LNCAP (cell line): ENCODE data around the gene DLEC1.

Source experiments
- TF ChIP-seq, protein P1 (sequence below): fragments of 450-650 bp; IDR thresholded peaks from 2 replicates; pipeline ENCODE4 v1.5.1; 2017; ENCODE audit warnings: mild to moderate bottlenecking

Gene DLEC1

DNA sequence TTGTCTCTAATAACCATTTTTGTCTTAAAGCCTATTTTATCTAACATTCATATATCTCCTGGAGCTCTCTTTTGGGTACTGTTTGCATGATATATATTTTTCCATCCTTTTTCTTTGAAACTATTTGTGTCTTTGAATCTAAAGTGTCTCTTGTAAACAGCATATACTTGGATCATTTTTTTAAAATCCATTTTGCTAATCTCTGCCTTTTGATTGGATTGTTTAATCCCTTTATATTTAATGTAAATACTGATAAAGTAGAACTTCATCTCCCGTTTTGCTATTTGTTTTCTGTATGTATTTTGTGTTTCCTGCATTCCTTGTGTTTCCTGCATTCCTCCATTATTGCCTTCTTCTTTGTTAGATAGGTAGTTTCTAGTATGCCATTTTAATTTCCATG, 66.5 kb downstream of the DLEC1 start:
- TF ChIP-seq, protein P1, sequence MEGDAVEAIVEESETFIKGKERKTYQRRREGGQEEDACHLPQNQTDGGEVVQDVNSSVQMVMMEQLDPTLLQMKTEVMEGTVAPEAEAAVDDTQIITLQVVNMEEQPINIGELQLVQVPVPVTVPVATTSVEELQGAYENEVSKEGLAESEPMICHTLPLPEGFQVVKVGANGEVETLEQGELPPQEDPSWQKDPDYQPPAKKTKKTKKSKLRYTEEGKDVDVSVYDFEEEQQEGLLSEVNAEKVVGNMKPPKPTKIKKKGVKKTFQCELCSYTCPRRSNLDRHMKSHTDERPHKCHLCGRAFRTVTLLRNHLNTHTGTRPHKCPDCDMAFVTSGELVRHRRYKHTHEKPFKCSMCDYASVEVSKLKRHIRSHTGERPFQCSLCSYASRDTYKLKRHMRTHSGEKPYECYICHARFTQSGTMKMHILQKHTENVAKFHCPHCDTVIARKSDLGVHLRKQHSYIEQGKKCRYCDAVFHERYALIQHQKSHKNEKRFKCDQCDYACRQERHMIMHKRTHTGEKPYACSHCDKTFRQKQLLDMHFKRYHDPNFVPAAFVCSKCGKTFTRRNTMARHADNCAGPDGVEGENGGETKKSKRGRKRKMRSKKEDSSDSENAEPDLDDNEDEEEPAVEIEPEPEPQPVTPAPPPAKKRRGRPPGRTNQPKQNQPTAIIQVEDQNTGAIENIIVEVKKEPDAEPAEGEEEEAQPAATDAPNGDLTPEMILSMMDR = no peak

DNA sequence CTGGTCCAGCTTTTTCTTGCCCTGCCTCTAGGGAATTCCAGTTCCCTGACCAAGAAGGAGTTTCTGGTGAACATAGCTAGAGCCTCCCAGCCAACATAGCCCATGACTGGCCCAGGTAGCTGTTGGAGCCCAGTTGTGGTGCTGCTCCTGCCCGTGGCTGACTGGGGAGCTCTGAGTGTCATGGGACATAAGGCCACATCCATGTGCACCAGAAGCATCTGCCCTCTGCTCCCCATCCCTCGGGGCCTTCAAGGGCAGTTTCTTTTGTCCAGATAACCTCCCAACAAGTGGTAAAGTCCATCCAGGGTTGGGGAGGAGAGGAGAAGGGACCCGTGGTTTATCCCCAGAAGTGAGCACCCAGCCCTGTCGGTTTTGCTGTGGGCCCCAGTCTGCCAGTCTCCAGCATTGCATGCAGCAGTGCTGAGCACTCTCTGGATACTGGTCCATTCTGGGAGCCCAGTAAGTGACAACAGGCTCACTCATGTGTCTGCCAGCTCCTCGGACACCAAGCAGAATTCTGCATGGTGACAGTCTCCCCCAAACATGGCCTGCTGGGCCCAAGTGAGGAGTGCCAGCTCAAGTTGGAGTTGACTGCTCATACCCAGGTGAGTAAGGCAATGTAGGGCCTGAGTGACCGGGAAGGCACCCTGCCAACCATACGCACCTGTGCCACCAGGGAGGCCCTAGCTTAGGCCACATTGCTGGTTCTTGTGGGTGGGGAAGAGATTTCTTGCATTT, 69.1 kb downstream of the DLEC1 start:
- TF ChIP-seq, protein P1 = no peak

DNA sequence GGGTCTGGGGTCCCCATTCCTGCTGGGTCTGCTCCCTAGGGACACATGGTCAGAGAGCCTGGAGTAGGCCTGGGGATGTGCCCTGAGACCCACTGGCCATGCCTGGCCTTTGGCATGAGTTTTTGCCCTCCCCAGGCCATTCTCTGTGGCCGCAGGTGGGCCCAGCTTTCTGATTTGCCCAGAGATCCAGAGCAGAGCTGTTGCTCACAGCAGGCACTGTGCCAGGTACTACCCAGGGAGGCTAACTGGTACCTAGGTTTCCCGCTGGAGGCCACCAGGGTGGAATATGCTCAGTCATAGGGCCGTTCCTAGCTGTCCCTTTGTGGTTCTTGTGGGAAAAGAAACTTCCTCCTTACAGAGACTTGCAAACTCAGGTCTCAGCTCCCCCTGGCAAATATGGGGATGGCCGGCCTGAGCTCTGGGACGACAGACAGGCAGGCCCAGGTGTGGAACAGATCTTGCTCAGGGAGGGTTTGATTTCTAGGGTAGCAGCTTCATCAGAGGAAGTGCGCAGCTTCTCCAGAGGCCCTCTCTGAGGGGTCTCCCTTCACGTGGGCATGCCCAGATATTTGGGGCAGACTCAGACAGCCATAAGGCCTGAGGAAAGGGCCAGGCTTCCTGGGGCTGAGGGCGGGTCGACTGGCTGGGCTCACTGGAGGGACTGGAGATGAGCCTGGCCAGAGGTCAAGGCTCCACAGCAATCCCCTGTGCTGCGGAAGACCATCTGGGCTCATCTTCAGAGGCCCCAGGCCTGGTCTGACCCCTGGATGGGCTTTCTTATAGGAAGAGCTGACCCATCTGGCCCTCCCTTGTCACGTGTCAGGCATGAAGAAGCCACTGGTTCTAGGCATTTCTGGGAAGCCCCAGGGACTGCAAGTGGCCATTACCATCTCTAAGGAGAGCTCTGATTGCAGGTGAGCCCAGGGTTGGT, 69.9 kb downstream of the DLEC1 start:
- TF ChIP-seq, protein P1 = no peak

DNA sequence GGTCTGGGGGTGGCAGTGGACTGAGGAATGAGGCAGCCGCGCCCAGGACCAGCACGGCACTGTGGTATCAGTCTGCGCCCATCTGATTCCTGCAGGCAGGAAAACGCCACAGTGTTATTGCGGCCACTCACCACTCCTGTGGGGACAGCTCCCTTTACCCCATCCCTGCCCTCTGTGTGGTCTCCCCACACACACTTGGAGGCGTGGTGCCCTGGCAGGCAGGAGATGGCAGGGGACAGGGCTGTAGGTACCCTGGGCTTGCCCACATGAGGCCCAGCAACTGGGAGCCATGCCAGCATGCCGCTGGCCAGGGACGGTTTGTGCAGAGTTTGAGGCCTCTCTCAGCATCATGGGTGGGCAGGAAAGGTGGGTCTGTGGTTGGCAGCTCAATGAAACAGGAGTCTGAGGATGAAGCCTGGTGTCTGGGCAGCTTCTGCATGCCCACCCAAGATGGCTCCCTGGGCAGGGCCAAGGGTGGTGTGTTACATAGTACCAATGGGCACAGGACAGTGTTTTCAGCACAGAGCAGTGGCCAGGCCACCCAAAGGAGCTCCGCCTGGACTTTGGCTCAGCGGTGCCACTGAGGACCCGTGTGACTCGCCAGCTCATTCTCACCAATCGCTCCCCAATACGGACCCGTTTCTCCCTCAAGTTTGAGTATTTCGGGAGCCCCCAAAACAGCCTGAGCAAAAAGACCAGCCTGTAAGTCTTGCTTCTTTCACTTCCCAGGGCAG, 70.7 kb downstream of the DLEC1 start:
- TF ChIP-seq, protein P1 = no peak

DNA sequence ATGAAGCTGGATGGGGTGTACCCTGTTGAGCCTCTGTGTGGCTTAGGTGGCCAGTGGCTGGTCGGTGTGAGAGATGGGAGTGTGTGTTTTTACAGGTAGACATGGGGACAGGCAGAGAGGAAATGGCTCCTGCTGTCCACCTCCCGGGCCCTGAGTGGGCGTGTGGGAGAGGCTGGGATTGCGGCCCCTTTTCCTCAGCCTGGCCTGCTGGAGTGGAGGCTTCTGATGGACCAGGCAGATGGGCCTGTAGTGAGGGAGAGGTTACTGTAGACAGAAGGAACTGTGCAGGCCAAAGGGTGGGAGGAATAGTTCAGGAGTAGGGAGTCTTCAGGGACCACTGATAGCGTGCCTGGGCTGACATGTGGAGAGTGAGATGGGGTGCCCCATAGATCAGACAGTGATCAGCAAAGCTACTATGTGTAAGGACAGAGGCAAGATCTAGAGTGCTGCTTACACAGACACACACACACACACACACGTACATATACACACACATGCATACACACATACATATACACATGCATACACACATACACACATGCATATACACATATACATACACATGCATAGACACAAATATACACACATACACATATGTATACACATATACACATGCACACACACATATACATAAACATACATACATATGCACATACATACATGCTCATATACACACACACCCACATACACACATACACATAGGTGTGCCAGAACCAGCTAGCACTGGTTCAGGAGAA, 71.5 kb downstream of the DLEC1 start:
- TF ChIP-seq, protein P1 = no peak

DNA sequence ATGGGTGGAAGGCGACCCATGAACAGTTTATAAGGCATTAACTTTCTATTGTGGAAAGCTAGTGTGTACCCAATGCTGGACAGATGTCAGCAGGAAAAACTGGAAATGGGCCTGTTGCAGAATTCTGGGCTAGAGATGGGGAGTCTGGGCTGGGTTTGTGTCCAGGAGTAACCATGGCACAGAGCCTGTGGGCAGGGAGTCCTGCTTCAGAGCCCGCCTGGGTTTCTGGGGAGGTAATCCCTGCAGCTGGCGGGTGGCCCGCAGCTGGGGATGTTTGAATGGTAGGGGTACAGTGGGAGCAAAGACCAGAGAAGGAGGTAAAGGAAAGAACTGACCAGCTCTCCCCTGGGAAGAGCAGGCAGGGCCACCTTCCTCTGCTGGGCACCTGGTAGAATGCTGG, 72.2 kb downstream of the DLEC1 start:
- TF ChIP-seq, protein P1 = no peak
